OCI-LY7 (cell line): ENCODE data around the gene VPS13D.

Experiments used
- CTCF ChIP-seq: fragments of 200-600 bp; sonication (generic); conservative IDR thresholded peaks from 2 replicates; pipeline ENCODE4 v1.5.1; 2014; ENCODE audit warnings: mild to moderate bottlenecking, antibody characterized with exemption, low read length, moderate library complexity, mixed read lengths
- EZH2phosphoT487 ChIP-seq: fragments of 200-600 bp; sonication (generic); IDR thresholded peaks from 2 replicates; pipeline ENCODE4 v1.6.1; 2018; ENCODE audit warnings: low read depth, borderline replicate concordance, mild to moderate bottlenecking, mixed run types, antibody characterized with exemption, low read length, moderate library complexity, mixed read lengths

- no peak for TF ChIP-seq CTCF
- no peak for TF ChIP-seq EZH2phosphoT487
Observed at GRCh38 chr1:12452262-12452661, 222.4 kb downstream of the VPS13D start.
